Fibroblast of lung (primary cell): ENCODE results near the gene FBXO30.

Experiments
- EZH2 ChIP-seq: IDR thresholded peaks from 2 replicates; pipeline ENCODE4 v1.5.1; 2012; ENCODE audit warnings: low read length, control low read depth, mild to moderate bottlenecking; ENCODE audit errors: missing control alignments
- TF ChIP-seq, protein P1 (sequence below), 2 donors: IDR thresholded peaks in 1 of 2; conservative IDR thresholded peaks in 1 of 2; 1 replicate in 1 of 2; 2 replicates in 1 of 2; pipeline ENCODE4 v1.5.1; 2011 to 2012; ENCODE audit warnings: low read length in 2 of 2, control low read depth in 1 of 2, inconsistent platforms in 1 of 2, low read depth in 1 of 2, mild to moderate bottlenecking in 1 of 2

- TF ChIP-seq, protein P1, sequence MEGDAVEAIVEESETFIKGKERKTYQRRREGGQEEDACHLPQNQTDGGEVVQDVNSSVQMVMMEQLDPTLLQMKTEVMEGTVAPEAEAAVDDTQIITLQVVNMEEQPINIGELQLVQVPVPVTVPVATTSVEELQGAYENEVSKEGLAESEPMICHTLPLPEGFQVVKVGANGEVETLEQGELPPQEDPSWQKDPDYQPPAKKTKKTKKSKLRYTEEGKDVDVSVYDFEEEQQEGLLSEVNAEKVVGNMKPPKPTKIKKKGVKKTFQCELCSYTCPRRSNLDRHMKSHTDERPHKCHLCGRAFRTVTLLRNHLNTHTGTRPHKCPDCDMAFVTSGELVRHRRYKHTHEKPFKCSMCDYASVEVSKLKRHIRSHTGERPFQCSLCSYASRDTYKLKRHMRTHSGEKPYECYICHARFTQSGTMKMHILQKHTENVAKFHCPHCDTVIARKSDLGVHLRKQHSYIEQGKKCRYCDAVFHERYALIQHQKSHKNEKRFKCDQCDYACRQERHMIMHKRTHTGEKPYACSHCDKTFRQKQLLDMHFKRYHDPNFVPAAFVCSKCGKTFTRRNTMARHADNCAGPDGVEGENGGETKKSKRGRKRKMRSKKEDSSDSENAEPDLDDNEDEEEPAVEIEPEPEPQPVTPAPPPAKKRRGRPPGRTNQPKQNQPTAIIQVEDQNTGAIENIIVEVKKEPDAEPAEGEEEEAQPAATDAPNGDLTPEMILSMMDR (conservative IDR thresholded peaks at IDR 0.05 in 1 of 2, IDR thresholded peaks at IDR 0.05 in 1 of 2; ENCODE audit: low read depth in 1 of 2, low read length in 2 of 2), result no peak
- TF ChIP-seq EZH2, result no peak
These were observed 21.6 kb upstream of the FBXO30 start for GRCh38 chr6:145836170-145836569.
